Heart left ventricle (tissue), 16 donors: ENCODE measurements around the gene SMC1B. TPM values are rescaled to one million over a fixed set of nuclear protein-coding genes. Genes with fewer than 3 reads are reported as not detected.

Experiments
- ATAC-seq, 4 donors: fragments of 200-7000 bp; cut with Tn5 transposase; one replicate each; pipeline ENCODE4 v1.9.1; 2020 to 2022; ENCODE audit warnings: moderate library complexity in 4 of 4, mild to moderate bottlenecking in 3 of 4, moderate number of reproducible peaks in 1 of 4
- DNase-seq, 5 donors: peaks; one replicate each; pipeline ENCODE4 v3.0.0-alpha.2; 2020
- H3K27ac ChIP-seq, 12 donors: fragments of 200-600 bp; sonication (generic) in 4 of 12; one replicate each; pipeline versions ENCODE4 v1.5.0 to v1.8.0; 2016 to 2022; ENCODE audit warnings: mild to moderate bottlenecking in 2 of 12
- H3K27me3 ChIP-seq, 9 donors: fragments of 200-600 bp; sonication (generic) in 2 of 9; one replicate each; pipeline versions ENCODE4 v1.5.1 to v1.8.0; 2016 to 2022; ENCODE audit warnings: mild to moderate bottlenecking in 3 of 9
- H3K36me3 ChIP-seq, 9 donors: fragments of 200-600 bp; sonication (generic) in 2 of 9; one replicate each; pipeline versions ENCODE4 v1.5.0 to v1.8.0; 2018 to 2022; ENCODE audit warnings: mild to moderate bottlenecking in 2 of 9
- H3K4me1 ChIP-seq, 12 donors: fragments of 200-600 bp; sonication (generic) in 4 of 12; one replicate each; pipeline versions ENCODE4 v1.5.0 to v1.8.0; 2016 to 2022; ENCODE audit warnings: mild to moderate bottlenecking in 3 of 12
- H3K4me3 ChIP-seq, 12 donors: fragments of 200-600 bp; sonication (generic) in 4 of 12; one replicate each; pipeline versions ENCODE4 v1.5.0 to v1.8.0; 2017 to 2022; ENCODE audit warnings: mild to moderate bottlenecking in 9 of 12, moderate library complexity in 4 of 12
- H3K9me3 ChIP-seq, 12 donors: fragments of 200-600 bp; sonication (generic) in 4 of 12; one replicate each; pipeline versions ENCODE4 v1.5.0 to v1.8.0; 2016 to 2022; ENCODE audit warnings: mild to moderate bottlenecking in 1 of 12
- POLR2A ChIP-seq, 2 donors: fragments of 450-650 bp; IDR thresholded peaks; one replicate each; pipeline ENCODE4 v1.6.1; 2017; ENCODE audit warnings: antibody characterized with exemption in 2 of 2, mild to moderate bottlenecking in 2 of 2, moderate library complexity in 2 of 2
- WGBS, 4 donors: extraction: QIAGEN DNeasy Blood & Tissue Kit in 2 of 4; methylation state at CpG; one replicate each; pipeline versions ENCODE4 v1.1.5 to v1.1.7; 2013 to 2018; 5-methylcytosine and 5-hydroxymethylcytosine counted together
- intact Hi-C, 10 donors: fragments of 100-400 bp; cut with DNase I; formaldehyde crosslinking; loops; one replicate each; pipeline versions ENCODE4 v1.11.1 to v1.14.2; 2022
- polyA plus RNA-seq, 2 donors: library from polyadenylated mRNA; stranded (reverse); fragments of 200-250 nt; gene quantifications; one replicate each; pipeline ENCODE4 v1.2.3, GENCODE V29; 2013
- total RNA-seq, 9 donors: library from RNA; depleted of rRNA in 2 of 9; stranded (reverse); fragments of >200 nt in 2 of 9; fragmentation: NEBNext Ultra II Directional in 3 of 9; extraction: Animal tissue kit (Norgen Biotek cat#: 25700) in 3 of 9; gene quantifications; one replicate each; pipeline versions ENCODE4 v1.1.0 to v1.2.4, GENCODE V29; 2016 to 2023
- TF ChIP-seq, protein P1 (sequence below), 12 donors: fragments of 200-600 bp; sonication (generic) in 4 of 12; IDR thresholded peaks; one replicate each; pipeline versions ENCODE4 v1.5.0 to v1.8.0; 2018 to 2022; ENCODE audit warnings: antibody characterized with exemption in 12 of 12, mild to moderate bottlenecking in 5 of 12
- donor health status: ischemic (EF 13 %, LVEDD 7.1; RV severe dilation, severe dysfunction).
- donor health status: healthy with polysubstance abuse.
- donor health status: DM: no; HTN: yes; CAD: no.
- donor health status: DM: no; HTN: no; CAD: no.
- donor health status: ischemic (EF 25% LVEDD 6.9; RV normal size, moderate dysfunction).
- donor health status: ischemic (EF 25% LVEDD 5.7; RV mildly dilated, moderate dysfunction).
- donor health status: healthy.
- donor health status: DM: yes; HTN: yes; CAD: no.
- donor health status: ischemic (EF 35%, LVEDD 5.7; RV mildly dilated, moderate dysfunction).
- donor health status: nonischemic (EF 11% LVEDD 7.7; RV severe dilation, severe dysfunction).
- donor health status: DM: yes; HTN: yes; CAD: no.
- donor health status: PGD.
- donor health status: ischemic (EF 29% LVEDD 5.4; RV normal size, mild dysfunction).
- donor health status: nonischemic (EF 23%, LVEDD 6.1; RV moderate dilation, normal function).

Gene SMC1B
- total and polyA plus RNA-seq, 11 donors: not detected

GRCh38 chr22:45335854-45336522, 77.4 kb downstream of the SMC1B start:
- intact Hi-C loops: loop anchor here in 1 of 10 donors (10.0 kb wide), 1 partner anchor 61 kb away; no protein-coding TSS in a partner anchor
- Histone ChIP-seq H3K4me1 (peaks cover 0 to 46% (median 29%) of the 10 kb centered on the region in 12 donors), H3K36me3 (peaks cover 0 to 80% (median 59%) of the 10 kb centered on the region in 9 donors), H3K27ac (peak overlapping the region in 8 of 12 donors; percentile 66 to 83 (median 72)), H3K4me3 (peak overlapping the region in 1 of 12 donors; percentile 8), H3K9me3 (no peaks in the 10 kb centered on the region), H3K27me3 (no peaks in the 10 kb centered on the region)
- no peak for DNase-seq
- ATAC-seq: no peak
- WGBS, 4 donors: 88 to 94% (median 90%) methylated on average over 29 of the region's 29 CpGs
- TF ChIP-seq, protein P1, sequence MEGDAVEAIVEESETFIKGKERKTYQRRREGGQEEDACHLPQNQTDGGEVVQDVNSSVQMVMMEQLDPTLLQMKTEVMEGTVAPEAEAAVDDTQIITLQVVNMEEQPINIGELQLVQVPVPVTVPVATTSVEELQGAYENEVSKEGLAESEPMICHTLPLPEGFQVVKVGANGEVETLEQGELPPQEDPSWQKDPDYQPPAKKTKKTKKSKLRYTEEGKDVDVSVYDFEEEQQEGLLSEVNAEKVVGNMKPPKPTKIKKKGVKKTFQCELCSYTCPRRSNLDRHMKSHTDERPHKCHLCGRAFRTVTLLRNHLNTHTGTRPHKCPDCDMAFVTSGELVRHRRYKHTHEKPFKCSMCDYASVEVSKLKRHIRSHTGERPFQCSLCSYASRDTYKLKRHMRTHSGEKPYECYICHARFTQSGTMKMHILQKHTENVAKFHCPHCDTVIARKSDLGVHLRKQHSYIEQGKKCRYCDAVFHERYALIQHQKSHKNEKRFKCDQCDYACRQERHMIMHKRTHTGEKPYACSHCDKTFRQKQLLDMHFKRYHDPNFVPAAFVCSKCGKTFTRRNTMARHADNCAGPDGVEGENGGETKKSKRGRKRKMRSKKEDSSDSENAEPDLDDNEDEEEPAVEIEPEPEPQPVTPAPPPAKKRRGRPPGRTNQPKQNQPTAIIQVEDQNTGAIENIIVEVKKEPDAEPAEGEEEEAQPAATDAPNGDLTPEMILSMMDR (IDR thresholded peaks at IDR 0.05): no peak
- TF ChIP-seq POLR2A (IDR thresholded peaks at IDR 0.05): no peak

- no peak overlapping the region for H3K4me3 ChIP-seq
- WGBS, 4 donors: 44 to 60% (median 50%) methylated on average over 24 to 26 of the region's 26 CpGs
- intact Hi-C loops: loop anchor here in 1 of 10 donors (10.0 kb wide), 1 partner anchor 60 kb away; no protein-coding TSS in a partner anchor
These were observed 78.2 kb downstream of the SMC1B start for GRCh38 chr22:45335021-45335818.

DNA sequence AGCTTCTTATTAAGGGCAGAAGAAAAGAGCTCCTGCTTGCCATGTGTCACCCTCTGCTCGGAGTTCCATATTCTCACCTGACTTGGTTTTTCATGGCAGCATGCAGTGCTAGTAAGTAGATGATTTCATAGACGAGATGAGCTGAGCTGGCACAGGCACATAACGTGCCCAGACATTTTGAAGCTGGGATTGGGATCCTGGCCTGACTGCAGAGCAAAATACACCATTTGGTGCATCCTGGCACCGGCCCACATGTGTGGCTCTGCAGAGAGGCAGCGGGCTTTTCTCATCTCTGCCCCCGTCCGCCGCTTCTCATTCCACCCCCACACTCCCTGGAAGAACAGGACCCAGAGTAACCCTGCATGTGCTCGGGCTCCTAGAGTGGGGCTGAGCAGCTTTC, 78.9 kb downstream of the SMC1B start:
- peak overlapping the region in 11 of 12 donors; percentile 20 to 87 (median 76) for H3K27ac ChIP-seq

More at GRCh38 chr22:45335021-45335818, 78.2 kb downstream of the SMC1B start:
- DNase-seq (peak; percentile 75 to 90 (median 86)), ATAC-seq (peak; percentile 89 to 92 (median 90))
- Histone ChIP-seq H3K4me1 (peaks cover 0 to 48% (median 28%) of the 10 kb centered on the region in 12 donors), H3K27me3 (no peaks in the 10 kb centered on the region), H3K36me3 (peaks cover 0 to 80% (median 58%) of the 10 kb centered on the region in 9 donors), H3K9me3 (no peaks in the 10 kb centered on the region), H3K27ac (peak overlapping the region in 11 of 12 donors; percentile 20 to 87 (median 76))
- TF ChIP-seq, protein P1 (IDR thresholded peaks at IDR 0.05): peak in 6 of 12 donors; percentile 6 to 37 (median 25)
- TF ChIP-seq POLR2A (IDR thresholded peaks at IDR 0.05): no peak

More for the DNA sequence above, 78.9 kb downstream of the SMC1B start:
- H3K9me3 ChIP-seq: no peaks in the 10 kb centered on the region
- H3K27me3 ChIP-seq: no peaks in the 10 kb centered on the region
- TF ChIP-seq, protein P1 (IDR thresholded peaks at IDR 0.05): no peak
- TF ChIP-seq POLR2A (IDR thresholded peaks at IDR 0.05): no peak
- peak in 1 of 4 donors; percentile 3 for ATAC-seq
- H3K4me1 ChIP-seq: peaks cover 0 to 52% (median 31%) of the 10 kb centered on the region in 12 donors
- WGBS, 4 donors: 53 to 65% (median 53%) methylated on average over 6 to 9 of the region's 9 CpGs
- peaks cover 0 to 77% (median 52%) of the 10 kb centered on the region in 9 donors for H3K36me3 ChIP-seq
- intact Hi-C loops: loop anchor here in 2 of 10 donors (1.0 to 10.0 kb wide), 2 partner anchors 16 to 60 kb away; no protein-coding TSS in a partner anchor
- DNase-seq: no peak
- no peak overlapping the region for H3K4me3 ChIP-seq
